DMS53 (cell line): Measurements from ENCODE around the gene PXYLP1.
"Not testable (repeated sequence)": the region's sequence is repeated elsewhere in the genome, so short reads cannot be mapped to it uniquely, and the experiment has no call there.

Experiments
- DNase-seq: peaks from one replicate; lab custom pipeline; 2025; lab: John Stamatoyannopoulos, UW

The PXYLP1 gene, protein sequence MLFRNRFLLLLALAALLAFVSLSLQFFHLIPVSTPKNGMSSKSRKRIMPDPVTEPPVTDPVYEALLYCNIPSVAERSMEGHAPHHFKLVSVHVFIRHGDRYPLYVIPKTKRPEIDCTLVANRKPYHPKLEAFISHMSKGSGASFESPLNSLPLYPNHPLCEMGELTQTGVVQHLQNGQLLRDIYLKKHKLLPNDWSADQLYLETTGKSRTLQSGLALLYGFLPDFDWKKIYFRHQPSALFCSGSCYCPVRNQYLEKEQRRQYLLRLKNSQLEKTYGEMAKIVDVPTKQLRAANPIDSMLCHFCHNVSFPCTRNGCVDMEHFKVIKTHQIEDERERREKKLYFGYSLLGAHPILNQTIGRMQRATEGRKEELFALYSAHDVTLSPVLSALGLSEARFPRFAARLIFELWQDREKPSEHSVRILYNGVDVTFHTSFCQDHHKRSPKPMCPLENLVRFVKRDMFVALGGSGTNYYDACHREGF

DNA sequence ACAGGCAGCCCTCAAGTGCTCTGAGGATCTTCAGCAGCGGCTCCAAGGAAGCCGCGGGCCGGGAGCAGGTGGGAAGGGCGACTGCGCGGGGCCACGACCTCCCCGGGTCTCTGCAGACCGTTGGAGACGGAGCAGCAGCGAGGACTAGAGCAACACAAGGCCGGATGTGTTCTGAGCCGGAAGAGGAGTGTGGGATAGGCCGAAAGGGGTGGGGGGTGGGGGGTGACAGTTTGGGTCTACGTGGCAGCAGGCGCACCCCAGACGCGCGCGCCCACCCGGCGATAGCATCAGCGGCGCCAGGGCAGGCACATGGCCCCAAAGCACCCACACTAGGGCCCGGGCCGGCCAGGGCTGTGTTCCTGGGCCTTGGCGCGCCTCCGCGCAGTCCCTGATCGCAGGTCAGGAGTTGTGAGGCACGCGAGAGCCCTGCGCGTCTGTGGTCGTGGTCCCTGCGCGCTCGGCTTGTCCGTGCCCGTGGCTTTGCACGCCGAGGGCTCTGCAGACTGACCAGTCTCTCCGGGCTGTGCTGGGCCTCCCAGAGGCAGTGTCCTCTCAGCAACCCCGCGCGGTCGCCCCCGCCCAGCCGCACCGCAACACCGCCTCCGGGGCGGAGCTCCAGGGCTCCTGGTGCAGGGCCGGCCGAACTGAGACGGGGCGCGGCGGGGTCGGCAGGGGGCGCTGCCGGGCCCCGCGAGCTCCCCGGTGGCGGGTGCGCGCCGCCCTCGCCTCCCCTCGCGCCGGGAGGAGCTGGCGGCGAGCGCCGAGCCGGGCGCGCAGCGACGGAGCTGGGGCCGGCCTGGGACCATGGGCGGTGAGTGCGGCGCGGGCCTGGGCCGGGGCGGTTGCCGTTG is at the start of gene PXYLP1:
Gene PXYLP1 (plus strand): TSS at position 725 of the 851 bp plus-strand sequence. CDS start 28,351 bp downstream, outside the sequence.
- DNase-seq: peak; percentile 92

DNA sequence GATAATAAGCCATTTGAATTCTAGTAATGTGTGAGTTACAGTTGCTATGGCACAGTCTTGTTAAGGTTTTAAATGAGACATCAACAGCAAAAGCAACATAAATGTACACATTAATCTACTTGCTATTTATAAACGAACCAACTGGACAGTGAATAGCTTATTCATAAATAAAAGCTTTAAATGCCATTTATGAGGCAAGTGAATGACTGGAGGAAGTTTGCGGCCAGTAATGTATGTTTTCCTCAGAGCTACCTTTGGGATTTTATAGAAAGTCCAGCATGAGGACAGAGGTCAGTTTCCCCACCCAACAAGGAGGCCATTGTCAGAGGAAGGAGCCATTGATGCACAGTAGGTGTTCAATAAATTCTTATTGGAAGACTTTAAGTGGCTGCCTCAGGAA is 48.0 kb upstream of the PXYLP1 start:
- no peak for DNase-seq

DNA sequence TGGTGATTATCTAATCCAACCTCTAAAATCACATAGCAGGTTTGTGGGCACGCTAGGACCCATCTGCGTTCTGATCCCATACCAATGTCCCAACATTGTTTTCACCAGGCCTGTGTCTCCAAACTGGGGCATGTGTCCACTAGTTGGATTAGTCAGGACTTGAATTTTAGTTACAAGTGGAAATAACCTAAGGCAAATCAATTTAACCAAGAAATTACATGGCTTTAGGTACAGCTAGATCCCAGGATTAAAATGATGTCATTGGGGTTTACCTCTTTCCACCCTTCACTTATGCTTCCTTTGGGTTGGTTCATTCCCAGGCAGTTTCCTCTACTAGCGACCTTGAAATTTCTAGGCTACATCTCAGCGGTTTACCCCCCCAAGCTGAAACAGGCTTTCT is 47.2 kb upstream of the PXYLP1 start:
- no peak for DNase-seq

DNA sequence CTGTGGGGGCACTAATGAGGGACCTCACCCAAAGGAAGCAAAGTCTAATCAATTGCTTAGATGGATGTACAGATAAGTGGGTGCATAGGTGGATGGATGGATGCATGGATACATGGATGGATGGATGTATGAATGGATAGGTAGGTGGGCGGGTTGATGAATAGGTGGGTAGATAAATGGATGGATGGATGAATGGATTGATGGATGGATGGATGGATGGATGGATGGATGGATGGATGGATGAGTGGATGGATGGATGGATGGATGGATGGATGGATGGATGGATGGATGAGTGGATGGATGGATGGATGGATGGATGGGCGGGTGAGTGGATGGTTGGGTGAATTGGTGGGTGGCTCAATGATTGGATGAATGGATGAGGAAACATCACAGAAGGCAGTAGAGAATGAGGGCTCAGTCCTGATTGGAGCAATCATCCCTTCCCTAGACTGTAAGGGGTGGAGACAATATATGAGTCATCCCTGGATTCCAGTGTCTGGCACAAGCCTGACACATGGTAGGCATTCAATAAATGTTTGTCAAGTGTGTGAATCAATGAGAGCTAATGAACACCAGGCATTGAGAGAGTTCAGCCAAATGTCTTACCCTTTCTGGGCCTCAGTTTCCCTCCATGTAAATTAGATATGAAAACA is 40.4 kb upstream of the PXYLP1 start:
- DNase-seq: peak; percentile 12

DNA sequence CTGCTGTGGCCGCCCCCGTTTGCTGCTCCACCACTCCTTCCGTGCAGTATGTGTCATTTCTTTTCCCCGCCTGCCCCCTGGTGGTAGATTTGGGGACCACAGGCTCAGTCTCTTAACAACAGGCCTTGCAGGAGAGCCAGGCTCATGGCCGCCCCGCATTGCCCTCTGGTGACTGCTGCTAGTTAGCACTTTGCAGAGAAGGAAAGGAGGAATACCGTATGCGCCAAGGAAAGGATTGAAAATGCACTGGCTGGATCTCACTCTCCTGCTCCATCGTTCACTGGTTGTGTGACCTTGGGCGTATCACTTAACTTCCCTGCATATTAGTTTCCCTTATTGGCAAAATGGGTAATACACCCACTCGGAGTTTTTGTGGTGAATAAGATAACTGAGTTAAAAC is 39.3 kb upstream of the PXYLP1 start:
- peak; percentile 94 for DNase-seq

DNA sequence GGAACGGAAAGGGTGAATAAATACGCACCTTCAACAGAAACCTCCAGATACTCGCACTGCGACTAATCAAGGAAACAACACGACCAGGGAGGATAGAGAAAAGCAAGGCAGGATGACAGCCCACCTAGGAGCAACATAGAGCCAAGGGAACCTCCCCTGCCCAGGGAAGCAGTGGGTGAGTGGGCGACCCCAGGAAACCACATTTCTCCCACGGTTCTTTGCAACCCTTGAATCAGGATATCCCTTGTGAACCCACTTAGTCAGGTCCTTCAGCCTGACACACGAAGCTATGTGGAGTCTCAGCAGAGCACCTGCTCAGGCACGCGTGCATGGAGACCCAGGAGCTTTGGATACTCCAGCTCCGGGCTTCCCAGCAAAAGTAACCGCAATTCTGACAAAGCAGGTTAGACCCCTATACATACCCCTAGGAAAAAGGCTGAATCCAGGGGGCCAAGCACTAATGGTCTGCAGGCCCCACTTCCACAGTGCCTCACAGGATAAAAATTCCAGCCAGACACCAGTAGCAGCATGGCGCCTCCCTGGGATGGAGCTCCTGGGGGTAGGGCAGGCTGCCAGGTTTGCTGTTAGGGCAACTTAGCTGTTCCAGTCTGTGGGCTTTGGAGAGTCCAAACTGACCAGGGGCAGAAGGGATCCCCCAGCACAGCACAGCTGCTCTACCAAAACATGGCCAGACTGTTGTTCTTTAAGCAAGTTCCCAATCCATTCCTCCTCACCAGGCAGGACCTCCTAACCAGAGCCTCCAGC is 38.4 kb upstream of the PXYLP1 start:
- DNase-seq: no peak

DNA sequence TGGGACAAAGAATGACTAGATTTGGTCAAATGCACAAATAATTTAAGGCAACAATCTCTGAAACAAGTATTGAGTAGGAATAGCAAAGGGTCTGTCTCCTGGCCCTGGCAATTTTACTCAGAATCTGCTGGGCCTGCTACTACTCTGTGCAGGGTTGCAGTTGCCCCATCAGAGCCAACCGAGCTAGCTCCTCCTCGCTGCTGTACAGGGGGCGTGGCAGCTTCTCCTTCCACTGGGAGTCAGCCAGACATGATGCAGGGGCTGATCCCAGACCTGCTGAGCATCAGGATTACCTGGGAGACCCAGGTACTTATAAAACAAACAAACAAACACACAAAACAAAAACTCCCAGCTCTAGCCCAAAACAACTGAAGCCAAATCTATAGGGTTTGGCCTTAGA is 30.5 kb upstream of the PXYLP1 start:
- DNase-seq: no peak

DNA sequence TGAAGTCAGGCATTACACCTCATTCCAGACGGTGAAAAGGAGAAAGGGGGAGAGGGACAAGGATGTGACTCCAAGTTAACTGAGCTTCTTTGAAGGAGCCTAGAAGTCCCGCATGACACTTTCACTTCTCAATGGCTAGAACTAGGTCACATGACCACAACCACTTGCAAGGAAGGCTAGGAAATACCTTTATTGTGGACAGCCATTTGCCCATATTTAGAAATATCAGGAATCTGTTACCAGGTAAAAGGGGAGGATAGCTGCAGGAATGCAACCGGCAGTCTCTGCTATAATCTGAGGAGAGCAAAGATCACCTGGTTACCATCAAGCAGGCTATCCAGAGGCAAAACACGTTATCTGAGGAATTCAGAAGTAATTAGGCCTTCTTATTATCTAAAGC is 28.9 kb upstream of the PXYLP1 start:
- no peak for DNase-seq

DNA sequence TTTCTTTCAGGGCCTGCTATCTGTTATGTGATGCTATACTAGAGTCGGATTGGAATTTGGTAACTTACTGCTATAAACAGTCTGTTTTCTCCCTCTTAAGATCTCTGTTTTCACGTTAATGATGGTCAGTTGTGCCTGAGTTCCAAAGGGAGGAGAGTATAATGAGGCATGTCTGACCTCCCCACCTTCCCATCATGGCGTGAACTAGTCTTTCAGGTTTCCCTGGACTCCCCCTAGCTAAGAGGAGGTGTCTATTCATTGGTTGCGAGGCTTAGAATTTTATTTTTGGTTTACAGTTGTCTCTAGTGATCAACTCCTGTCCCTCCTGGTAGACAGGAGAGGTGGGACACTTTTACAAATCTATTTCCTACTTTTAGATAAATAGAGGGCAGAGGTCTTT is 27.8 kb upstream of the PXYLP1 start:
- DNase-seq: no peak

DNA sequence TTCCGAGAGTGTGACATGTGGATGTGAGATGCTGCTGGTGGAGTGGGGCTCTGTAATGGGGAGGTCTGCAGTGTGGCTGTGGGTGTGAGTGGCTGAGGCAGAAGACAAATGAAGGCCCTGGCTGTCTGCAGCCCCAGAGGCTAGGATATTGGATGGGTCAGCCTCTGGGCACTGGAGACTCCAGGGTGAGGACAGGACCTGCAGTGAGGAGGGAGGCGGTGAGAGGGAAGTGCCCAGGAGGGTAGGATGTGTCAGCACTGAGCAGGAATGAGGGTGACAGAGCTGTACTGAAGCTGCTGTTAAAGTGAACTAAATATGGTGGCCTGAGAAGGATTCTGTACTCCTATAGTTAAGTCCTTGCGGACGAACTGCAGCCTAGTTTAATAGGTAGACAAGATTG is 27.3 kb upstream of the PXYLP1 start:
- DNase-seq: no peak

DNA sequence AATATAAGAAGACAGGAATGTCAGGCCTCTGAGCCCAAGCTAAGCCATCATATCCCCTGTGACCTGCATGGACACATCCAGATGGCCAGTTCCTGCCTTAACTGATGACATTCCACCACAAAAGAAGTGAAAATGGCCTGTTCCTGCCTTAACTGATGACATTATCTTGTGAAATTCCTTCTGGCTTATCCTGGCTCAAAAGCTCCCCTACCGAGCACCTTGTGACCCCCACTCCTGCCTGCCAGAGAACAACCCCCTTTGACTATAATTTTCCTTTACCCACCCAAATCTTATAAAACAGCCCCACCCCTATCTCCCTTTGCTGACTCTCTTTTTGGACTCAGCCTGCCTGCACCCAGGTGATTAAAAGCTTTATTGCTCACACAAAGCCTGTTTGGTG is 20.3 kb upstream of the PXYLP1 start:
- not testable (repeated sequence) for DNase-seq

DNA sequence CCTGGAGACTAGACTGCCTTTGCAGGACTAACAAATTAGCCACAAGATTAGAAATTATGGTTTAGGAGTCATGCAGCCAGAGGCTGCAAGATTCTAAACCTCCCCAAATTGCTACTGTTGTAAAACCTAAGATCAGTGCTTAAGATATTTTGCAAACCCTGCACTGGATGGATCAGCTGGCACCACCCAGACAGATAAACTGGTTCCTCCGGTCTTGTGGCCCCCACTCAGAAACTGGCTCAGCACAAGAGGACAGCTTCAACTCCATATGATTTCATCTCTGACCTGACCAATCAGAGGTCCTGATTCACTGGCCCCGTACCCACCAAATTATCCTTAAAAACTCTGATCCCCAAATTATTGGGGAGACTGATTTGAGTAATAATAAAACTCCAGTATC is 19.5 kb upstream of the PXYLP1 start:
- no peak for DNase-seq

DNA sequence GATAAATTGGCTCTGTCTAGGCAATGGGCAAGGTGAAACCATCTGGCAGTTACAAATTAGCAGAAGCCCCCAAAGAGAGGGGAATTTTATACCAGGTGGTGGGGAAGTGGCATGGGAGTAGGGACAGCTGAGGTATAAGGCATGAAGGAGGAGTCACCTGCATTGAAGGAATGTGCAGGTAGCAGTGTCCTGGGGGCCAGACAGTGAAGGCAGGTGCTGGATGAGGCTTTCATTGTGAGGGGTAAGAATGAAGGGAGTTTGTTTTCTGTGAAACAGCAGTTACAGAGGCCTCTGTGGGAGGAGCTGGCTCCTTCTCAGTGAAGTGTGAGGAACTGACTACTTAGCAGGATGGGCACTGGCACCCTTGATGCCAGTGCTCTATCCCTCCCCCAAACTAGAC is 19.1 kb upstream of the PXYLP1 start:
- DNase-seq: no peak

DNA sequence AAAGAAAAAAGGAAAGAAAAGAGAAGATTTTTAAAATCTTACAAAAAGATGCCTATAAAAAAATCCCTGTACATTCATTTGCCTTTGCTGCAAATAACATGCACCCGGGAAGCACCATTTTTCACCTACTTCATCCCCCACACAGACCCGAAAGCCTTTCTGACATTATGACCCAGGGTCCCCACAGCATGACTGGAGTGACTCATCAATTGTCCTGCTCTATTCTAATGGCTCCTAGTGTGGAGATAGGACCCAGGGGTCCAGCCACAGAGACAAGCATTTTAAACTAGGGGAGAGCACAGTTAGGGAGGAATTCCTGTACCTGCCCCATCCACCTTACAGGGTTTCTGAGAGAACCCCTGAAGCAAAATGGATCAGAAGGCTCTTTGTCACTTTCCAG is 14.7 kb upstream of the PXYLP1 start:
- DNase-seq: no peak

DNA sequence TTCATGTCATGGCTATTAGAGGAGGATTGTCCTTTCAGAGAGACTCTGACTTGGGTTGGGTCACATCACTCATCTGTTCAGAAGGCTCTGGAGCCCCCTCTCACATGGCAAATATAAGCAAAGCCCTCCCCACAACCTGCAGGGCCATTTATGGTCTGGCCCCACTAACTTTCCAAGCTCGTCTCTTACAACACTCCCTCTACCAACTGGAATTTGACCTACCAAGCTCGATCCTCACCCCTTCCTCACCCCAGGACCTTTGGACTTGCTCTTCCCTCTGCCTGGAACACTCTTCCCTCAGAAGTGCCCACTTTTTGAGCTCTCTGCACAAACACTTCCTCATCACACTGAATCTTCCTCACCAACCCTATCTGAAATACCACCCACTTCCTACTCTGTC is 14.2 kb upstream of the PXYLP1 start:
- no peak for DNase-seq

DNA sequence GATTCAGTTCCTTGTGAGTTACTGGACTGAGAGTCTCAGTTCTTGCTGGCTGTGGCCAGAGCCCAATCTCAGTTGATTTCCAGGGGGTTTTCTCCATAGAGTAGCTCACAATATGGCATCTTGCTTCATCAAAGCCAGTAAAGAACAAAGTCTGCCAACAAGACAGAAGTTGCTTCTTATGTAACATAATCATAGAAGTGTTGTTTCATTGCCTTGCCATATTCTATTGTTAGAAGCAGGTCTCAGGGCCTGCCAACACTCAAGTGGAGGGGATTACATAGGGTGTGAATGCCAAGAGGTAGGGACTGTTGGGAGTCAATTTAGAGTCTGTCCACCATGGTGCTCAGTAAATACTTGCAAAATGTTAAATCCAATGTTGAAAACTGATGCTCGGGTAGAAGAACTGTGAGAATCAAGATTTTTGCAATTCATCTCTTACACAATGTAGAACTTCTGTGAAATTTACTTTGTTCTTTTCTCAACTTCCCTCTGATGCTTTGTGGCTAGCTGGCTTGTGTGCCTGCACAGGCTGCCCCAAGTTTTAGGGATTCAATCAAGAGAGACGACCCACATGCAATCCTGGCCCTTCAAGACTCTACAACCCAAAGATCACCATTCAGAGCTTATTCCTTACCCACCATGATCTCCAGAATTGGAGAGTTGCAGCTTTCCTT is 13.3 kb upstream of the PXYLP1 start:
- DNase-seq: no peak

DNA sequence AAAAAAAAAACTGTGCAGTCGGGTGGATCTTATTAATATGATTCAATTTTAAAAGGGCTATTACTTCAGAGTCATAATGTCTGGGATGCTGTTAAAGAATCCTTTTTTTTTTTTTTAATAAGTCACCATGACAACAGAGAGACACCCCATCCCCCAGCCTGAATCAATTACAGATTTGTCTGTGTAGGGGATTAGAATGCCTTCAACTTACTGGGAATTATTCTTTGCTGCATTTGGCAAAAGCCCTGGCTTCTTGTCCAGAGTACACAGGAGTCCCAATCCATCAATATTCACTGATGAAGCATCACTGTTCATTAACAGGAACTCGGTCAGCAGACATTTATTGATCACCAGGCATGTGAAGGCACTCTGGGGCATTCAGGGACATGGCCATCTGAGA is 12.7 kb upstream of the PXYLP1 start:
- no peak for DNase-seq

DNA sequence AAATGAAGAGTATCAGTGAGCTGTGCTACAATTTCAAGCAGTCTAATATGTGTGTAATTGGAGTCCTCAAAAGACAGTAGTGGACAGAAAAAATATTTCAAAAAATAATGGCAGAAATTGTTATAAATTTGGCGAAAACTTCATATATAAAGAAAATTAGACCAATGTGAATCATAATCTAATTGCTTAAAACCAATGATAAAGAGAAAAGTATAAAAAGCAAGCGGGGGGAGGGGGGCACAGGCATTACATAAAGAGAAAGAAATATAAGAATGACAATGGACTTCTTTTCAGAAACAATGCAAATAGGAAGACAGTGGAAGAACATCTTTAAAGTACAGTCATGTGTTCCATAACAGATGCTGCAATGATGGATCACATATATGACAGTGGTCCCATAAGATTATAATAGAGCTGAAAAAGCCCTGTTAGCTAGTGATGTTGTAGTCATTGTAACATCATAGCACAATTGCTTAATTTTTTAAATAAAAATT is 7.9 kb upstream of the PXYLP1 start:
- DNase-seq: no peak

DNA sequence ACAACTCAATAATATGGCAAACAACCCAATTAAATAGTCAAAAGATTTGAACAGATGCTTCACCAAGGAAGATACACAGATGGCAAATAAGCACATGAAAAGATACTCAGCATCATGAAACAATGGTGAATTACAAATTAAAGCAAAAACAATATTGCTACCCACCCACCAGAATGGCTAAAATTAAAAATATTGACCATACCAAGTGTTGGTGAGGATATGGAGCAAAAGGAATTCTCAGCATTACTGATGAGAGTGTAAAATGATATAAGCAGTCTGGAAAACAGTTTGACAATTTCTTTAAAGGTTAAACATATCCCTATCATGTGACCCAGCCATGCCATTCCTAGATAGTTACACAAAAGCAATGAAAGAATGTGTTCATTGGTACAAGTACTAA is 5.7 kb upstream of the PXYLP1 start:
- DNase-seq: no peak

DNA sequence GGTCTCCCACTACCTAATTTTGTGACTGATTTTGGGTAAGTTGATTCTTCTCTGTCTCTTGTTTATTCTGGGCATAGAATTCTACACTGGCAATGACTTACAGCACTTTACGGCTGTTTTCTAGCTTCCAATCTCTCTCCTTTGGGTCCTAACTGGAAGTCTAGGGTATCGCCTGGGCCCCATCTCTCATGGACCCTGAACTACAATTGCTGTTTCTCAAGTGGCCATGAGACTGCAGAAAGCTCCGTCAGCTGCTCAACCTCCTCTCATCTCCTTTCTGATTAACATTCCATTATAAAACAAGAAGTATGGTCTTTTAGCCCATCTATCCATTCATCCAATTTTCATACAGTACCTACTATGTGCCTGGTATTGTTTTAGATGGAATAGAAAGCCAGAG is 4.4 kb upstream of the PXYLP1 start:
- DNase-seq: no peak

DNA sequence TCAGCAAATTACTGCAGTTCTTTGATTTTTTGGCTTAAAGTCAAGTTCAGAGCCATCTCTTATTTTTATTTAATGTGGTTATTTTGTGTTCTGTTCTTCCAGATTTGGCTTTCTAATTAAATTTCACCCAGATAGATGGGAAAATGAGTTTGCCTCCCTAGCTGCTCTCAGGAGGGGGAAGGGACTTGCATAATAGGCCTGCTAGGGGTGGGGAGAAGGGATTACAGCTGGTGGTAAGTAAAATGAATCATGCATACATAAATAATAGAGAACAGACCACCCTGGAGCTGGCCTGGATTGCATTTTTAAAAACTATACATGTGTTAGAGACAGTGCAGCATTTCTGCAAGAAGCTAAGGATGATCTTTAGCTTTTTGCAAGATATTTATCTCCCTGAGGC is 3.9 kb upstream of the PXYLP1 start:
- DNase-seq: peak; percentile 10
